Panc1 (cell line): ENCODE results near the gene PRKCZ.

Source experiments
- CTCF ChIP-seq: fragments of 450-650 bp; IDR thresholded peaks from 2 replicates; pipeline ENCODE4 v1.5.1; 2017; ENCODE audit warnings: mild to moderate bottlenecking
- POLR2AphosphoS5 ChIP-seq: IDR thresholded peaks from 2 replicates; pipeline ENCODE4 v1.6.1; 2012; ENCODE audit warnings: mild to moderate bottlenecking, low read depth, low read length, moderate library complexity
- SIN3A ChIP-seq: IDR thresholded peaks from 2 replicates; pipeline ENCODE4 v1.6.1; 2012; ENCODE audit warnings: low read depth, mild to moderate bottlenecking, low read length, moderate library complexity, borderline replicate concordance; ENCODE audit not compliant: insufficient read depth

GRCh38 chr1:2233468-2233867, 183.3 kb downstream of the PRKCZ start:
- no peak for TF ChIP-seq CTCF
- TF ChIP-seq POLR2AphosphoS5: no peak
- no peak for TF ChIP-seq SIN3A
